Activated CD8-positive, alpha-beta memory T cell treated with anti-CD3 and anti-CD28 coated beads for 4 hours (primary cell): ENCODE results near the gene CBLL1.

Source experiments
- DNase-seq, 2 donors: peaks; one replicate each; pipeline ENCODE4 v3.0.0-alpha.2; 2020; ENCODE audit warnings: low read depth in 2 of 2

The CBLL1 gene

GRCh38 chr7:107742678-107743566 is 1.0 kb upstream of the CBLL1 start:
- DNase-seq: peak; percentile 13 to 29

- DNase-seq: no peak
These were observed 406 bp downstream of the CBLL1 start for GRCh38 chr7:107744345-107744750.

GRCh38 chr7:107746006-107746405 is 2.1 kb downstream of the CBLL1 start:
- no peak for DNase-seq

- DNase-seq: no peak
These were observed 7.2 kb downstream of the CBLL1 start for GRCh38 chr7:107751113-107751512.

- no peak for DNase-seq
These were observed 10.7 kb downstream of the CBLL1 start for GRCh38 chr7:107754642-107755041.

- no peak for DNase-seq
These were observed 14.7 kb downstream of the CBLL1 start for GRCh38 chr7:107758667-107759066.

- DNase-seq: no peak
These were observed 23.4 kb downstream of the CBLL1 start for GRCh38 chr7:107767391-107767790.

- no peak for DNase-seq
These were observed 24.3 kb downstream of the CBLL1 start for GRCh38 chr7:107768263-107768662.

GRCh38 chr7:107773027-107773426 is 29.1 kb downstream of the CBLL1 start:
- DNase-seq: no peak

GRCh38 chr7:107777702-107778101 is 33.8 kb downstream of the CBLL1 start:
- no peak for DNase-seq

- no peak for DNase-seq
These were observed 34.3 kb downstream of the CBLL1 start for GRCh38 chr7:107778283-107778682.

- no peak for DNase-seq
These were observed 35.7 kb downstream of the CBLL1 start for GRCh38 chr7:107779647-107780099.

- DNase-seq: no peak
These were observed 38.4 kb downstream of the CBLL1 start for GRCh38 chr7:107782374-107782773.

GRCh38 chr7:107783648-107784047 is 39.7 kb downstream of the CBLL1 start:
- no peak for DNase-seq

- no peak for DNase-seq
These were observed 41.2 kb downstream of the CBLL1 start for GRCh38 chr7:107785170-107785569.

- DNase-seq: no peak
These were observed 42.0 kb downstream of the CBLL1 start for GRCh38 chr7:107785926-107786325.

GRCh38 chr7:107788216-107788615 is 44.3 kb downstream of the CBLL1 start:
- no peak for DNase-seq

- no peak for DNase-seq
These were observed 44.7 kb downstream of the CBLL1 start for GRCh38 chr7:107788662-107789061.

GRCh38 chr7:107789647-107790046 is 45.7 kb downstream of the CBLL1 start:
- DNase-seq: no peak

GRCh38 chr7:107792364-107792763 is 48.4 kb downstream of the CBLL1 start:
- DNase-seq: no peak

- DNase-seq: no peak
These were observed 55.8 kb downstream of the CBLL1 start for GRCh38 chr7:107799647-107800264.

GRCh38 chr7:107803009-107803610 is 59.2 kb downstream of the CBLL1 start, which contains the start of gene SLC26A3:
Gene SLC26A3, minus strand, starts transcription at chr7:107803223. Its CDS starts 8,714 bp downstream, at chr7:107794509.
- no peak for DNase-seq

- no peak for DNase-seq
These were observed 65.2 kb downstream of the CBLL1 start for GRCh38 chr7:107809179-107809578.
